PC-3 (cell line): ENCODE data around the gene ARHGEF38. TPM values are rescaled to one million over a fixed set of nuclear protein-coding genes. Genes with fewer than 3 reads are reported as not detected.

Experiments
- ATAC-seq: fragments of 200-7000 bp; cut with Tn5 transposase; 2 replicates; pipeline ENCODE4 v1.9.1; 2020; ENCODE audit warnings: mild to moderate bottlenecking, moderate library complexity
- BruUV-seq: library from RNA; stranded (reverse); fragments of 400-500 nt; replicated peaks from 2 replicates; lab custom pipeline; 2021; lab: Mats Ljungman, UMichigan
- CTCF ChIA-PET: fragments of 300-600 bp; sonication (Branson Sonifier 250); formaldehyde crosslinking; loops from one replicate; lab custom pipeline; 2022; ENCODE audit warnings: antibody characterized with exemption; lab: Charles Lee
- POLR2A ChIA-PET: fragments of 300-600 bp; sonication (Branson Sonifier 250); formaldehyde crosslinking; loops from one replicate; lab custom pipeline; 2022; ENCODE audit warnings: antibody characterized with exemption; ENCODE audit not compliant: unreplicated experiment; lab: Charles Lee
- DNase-seq: peaks from one replicate; pipeline ENCODE4 v3.0.0-alpha.2; 2015
- H2AFZ ChIP-seq: fragments of 300-600 bp; sonication (generic); 2 replicates; pipeline ENCODE4 v1.6.0; 2016; ENCODE audit warnings: antibody characterized with exemption, low read length
- H3F3A ChIP-seq: fragments of 300-600 bp; sonication (generic); one replicate; pipeline ENCODE4 v1.6.0; 2017; ENCODE audit warnings: antibody characterized with exemption, low read length, control low read depth, mild to moderate bottlenecking; ENCODE audit not compliant: unreplicated experiment
- H3K27ac ChIP-seq: fragments of 300-600 bp; sonication (generic); 2 replicates; pipeline ENCODE4 v1.5.1; 2016; ENCODE audit warnings: mild to moderate bottlenecking, low read length
- H3K27me3 ChIP-seq: fragments of 300-600 bp; sonication (generic); 2 replicates; pipeline ENCODE4 v1.6.1; 2016; ENCODE audit warnings: low read length, mixed read lengths
- H3K36me3 ChIP-seq: fragments of 300-600 bp; sonication (generic); 2 replicates; pipeline ENCODE4 v1.6.1; 2016; ENCODE audit warnings: low read depth, mixed run types, low read length, mixed read lengths
- H3K4me1 ChIP-seq: fragments of 300-600 bp; sonication (generic); 2 replicates; pipeline ENCODE4 v1.5.1; 2016; ENCODE audit warnings: low read length; ENCODE audit not compliant: insufficient read depth
- H3K4me2 ChIP-seq: fragments of 300-600 bp; sonication (generic); 2 replicates; pipeline ENCODE4 v1.6.0; 2016; ENCODE audit warnings: low read length
- H3K4me3 ChIP-seq: fragments of 300-600 bp; sonication (generic); 2 replicates; pipeline ENCODE4 v1.5.1; 2016; ENCODE audit warnings: mild to moderate bottlenecking, low read length, mixed read lengths
- H3K79me2 ChIP-seq: fragments of 300-600 bp; sonication (generic); 2 replicates; pipeline ENCODE4 v1.6.1; 2017; ENCODE audit warnings: low read length, mixed read lengths
- H3K9ac ChIP-seq: fragments of 300-600 bp; sonication (generic); 2 replicates; pipeline ENCODE4 v1.6.0; 2016; ENCODE audit warnings: mild to moderate bottlenecking, low read length
- H3K9me2 ChIP-seq: fragments of 300-600 bp; sonication (generic); replicated peaks from 2 replicates; pipeline ENCODE4 v1.6.1; 2016; ENCODE audit warnings: mixed run types, low read length, mixed read lengths
- H3K9me3 ChIP-seq: fragments of 300-600 bp; sonication (generic); 2 replicates; pipeline ENCODE4 v1.6.1; 2016; ENCODE audit warnings: low read length, mixed read lengths
- H4K20me1 ChIP-seq: fragments of 300-600 bp; sonication (generic); 2 replicates; pipeline ENCODE4 v1.6.1; 2016; ENCODE audit warnings: low read length, mixed read lengths
- EZH2 ChIP-seq: fragments of 300-600 bp; sonication (generic); IDR thresholded peaks from one replicate; pipeline ENCODE4 v1.6.1; 2017; ENCODE audit warnings: antibody characterized with exemption, mild to moderate bottlenecking, low read length; ENCODE audit not compliant: unreplicated experiment
- EZH2phosphoT487 ChIP-seq: fragments of 300-600 bp; sonication (generic); IDR thresholded peaks from 2 replicates; pipeline ENCODE4 v1.6.1; 2018; ENCODE audit warnings: mild to moderate bottlenecking, antibody characterized with exemption, low read length, borderline replicate concordance
- intact Hi-C: fragments of 100-400 bp; cut with micrococcal nuclease; formaldehyde crosslinking; loops from 2 replicates; pipeline ENCODE4 v1.9.0; 2023
- total RNA-seq: library from RNA; depleted of rRNA; stranded (reverse); fragments of >200 nt; gene quantifications from 2 replicates; pipeline ENCODE4 v1.2.3, GENCODE V29; 2014
- TF ChIP-seq, protein P1 (sequence below): fragments of 300-600 bp; sonication (generic); conservative IDR thresholded peaks from 2 replicates; pipeline ENCODE4 v1.5.1; 2017; ENCODE audit warnings: antibody characterized with exemption, low read depth, mild to moderate bottlenecking, low read length

Gene ARHGEF38
- total RNA-seq, 1 experiment from 2014 or later: 2.0 TPM

DNA sequence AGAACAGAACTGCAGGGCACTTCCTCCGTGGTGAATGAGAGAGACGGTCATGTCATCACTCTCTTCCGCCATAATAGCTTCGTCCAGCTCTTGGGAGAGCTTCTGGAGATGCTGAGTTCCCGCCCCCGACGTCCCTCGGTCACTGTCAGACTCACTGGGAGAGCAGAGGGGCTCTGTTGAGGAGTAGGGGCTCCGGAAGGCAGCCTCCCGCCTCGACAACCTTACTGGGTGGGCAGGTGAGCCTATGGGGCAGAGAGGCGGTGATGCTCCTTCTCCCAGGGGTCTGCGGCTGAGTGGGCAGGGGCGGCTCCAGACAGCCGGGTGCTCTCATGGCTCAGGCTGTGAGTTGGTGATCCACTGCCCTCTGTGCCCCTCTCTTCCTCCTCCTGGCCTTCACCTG, 25.8 kb upstream of the ARHGEF38 start:
- Histone ChIP-seq H3K27ac (no peak overlapping the region), H3K4me1 (no peaks in the 10 kb centered on the region), H3K9me2 (no peaks in the 10 kb centered on the region), H3K79me2 (no peaks in the 10 kb centered on the region), H3K9me3 (no peaks in the 10 kb centered on the region), H3K36me3 (no peaks in the 10 kb centered on the region), H3K4me3 (no peak overlapping the region), H3K27me3 (no peaks in the 10 kb centered on the region), H2AFZ (no peak overlapping the region), H3K9ac (no peak overlapping the region), H3F3A (no peaks in the 10 kb centered on the region), H3K4me2 (no peak overlapping the region), H4K20me1 (no peaks in the 10 kb centered on the region)
- intact Hi-C loops: loop anchor here (10.0 kb wide), 2 partner anchors 58 to 188 kb away; no protein-coding TSS in a partner anchor
- TF ChIP-seq, protein P1, sequence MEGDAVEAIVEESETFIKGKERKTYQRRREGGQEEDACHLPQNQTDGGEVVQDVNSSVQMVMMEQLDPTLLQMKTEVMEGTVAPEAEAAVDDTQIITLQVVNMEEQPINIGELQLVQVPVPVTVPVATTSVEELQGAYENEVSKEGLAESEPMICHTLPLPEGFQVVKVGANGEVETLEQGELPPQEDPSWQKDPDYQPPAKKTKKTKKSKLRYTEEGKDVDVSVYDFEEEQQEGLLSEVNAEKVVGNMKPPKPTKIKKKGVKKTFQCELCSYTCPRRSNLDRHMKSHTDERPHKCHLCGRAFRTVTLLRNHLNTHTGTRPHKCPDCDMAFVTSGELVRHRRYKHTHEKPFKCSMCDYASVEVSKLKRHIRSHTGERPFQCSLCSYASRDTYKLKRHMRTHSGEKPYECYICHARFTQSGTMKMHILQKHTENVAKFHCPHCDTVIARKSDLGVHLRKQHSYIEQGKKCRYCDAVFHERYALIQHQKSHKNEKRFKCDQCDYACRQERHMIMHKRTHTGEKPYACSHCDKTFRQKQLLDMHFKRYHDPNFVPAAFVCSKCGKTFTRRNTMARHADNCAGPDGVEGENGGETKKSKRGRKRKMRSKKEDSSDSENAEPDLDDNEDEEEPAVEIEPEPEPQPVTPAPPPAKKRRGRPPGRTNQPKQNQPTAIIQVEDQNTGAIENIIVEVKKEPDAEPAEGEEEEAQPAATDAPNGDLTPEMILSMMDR: no peak
- TF ChIP-seq EZH2phosphoT487 (no peak), EZH2 (no peak)
- ATAC-seq (no peak), DNase-seq (no peak)
- ChIA-PET CTCF (no interaction called here), POLR2A (no interaction called here)
- no TSS peak for BruUV-seq

DNA sequence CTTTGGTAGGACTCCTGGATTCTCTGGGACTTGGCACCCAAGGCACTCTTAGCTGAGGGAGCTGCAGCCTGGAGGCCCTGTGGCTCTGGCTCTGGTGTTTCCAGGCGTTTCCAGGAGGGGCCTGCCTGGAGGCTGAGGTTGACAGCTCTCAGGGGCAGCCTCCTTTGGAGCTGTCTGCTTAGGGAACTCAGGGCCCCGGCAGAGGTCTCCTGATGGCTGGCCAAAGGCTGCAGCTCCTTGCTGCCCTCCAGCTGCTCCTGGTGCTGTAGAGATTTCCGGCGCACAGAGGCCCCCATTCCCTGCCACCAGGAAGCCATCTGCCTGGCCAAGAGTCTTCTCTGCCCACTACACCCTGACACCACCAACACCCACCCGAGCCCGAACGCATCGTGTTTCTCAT, 25.3 kb upstream of the ARHGEF38 start:
- intact Hi-C loops: loop anchor here (10.0 kb wide), 2 partner anchors 58 to 188 kb away; no protein-coding TSS in a partner anchor
- POLR2A ChIA-PET: no interaction called here
- no peak overlapping the region for H3K9ac ChIP-seq

DNA sequence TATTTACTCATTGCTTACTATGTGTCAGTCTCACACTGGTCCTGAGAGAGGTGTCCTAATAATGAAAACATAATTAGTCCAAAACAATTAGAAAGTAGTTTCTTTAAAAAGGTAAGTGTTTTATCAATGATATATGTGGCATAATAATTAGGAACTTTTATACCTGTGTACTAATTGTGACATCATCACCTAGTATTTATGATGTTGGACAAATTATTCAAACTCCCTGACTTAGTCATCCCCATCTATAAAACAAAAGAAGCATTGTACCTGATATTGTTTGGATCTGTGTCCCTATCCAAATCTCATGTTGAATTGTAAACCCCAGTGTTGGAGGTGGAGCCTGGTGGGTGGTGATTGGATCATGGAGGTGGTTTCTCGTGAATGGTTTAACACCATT, 15.8 kb upstream of the ARHGEF38 start:
- Histone ChIP-seq H3K27ac (no peak overlapping the region), H3K4me3 (no peak overlapping the region), H3K79me2 (no peaks in the 10 kb centered on the region), H4K20me1 (no peaks in the 10 kb centered on the region), H3K4me2 (no peak overlapping the region), H2AFZ (no peak overlapping the region), H3K9me2 (no peaks in the 10 kb centered on the region), H3K27me3 (no peaks in the 10 kb centered on the region), H3K4me1 (no peaks in the 10 kb centered on the region), H3K9ac (no peak overlapping the region), H3F3A (no peaks in the 10 kb centered on the region), H3K9me3 (no peaks in the 10 kb centered on the region), H3K36me3 (no peaks in the 10 kb centered on the region)
- ChIA-PET POLR2A (no interaction called here), CTCF (no interaction called here)
- TF ChIP-seq EZH2 (no peak), EZH2phosphoT487 (no peak)
- TF ChIP-seq, protein P1: no peak
- intact Hi-C loops: no loop called here
- BruUV-seq: no TSS peak
- ATAC-seq (no peak), DNase-seq (no peak)

More for the DNA sequence above, 25.3 kb upstream of the ARHGEF38 start:
- H3K4me2 ChIP-seq: no peak overlapping the region
- no peaks in the 10 kb centered on the region for H3F3A ChIP-seq
- TF ChIP-seq, protein P1: no peak
- no peak for TF ChIP-seq EZH2phosphoT487
- no peaks in the 10 kb centered on the region for H3K79me2 ChIP-seq
- H3K36me3 ChIP-seq: no peaks in the 10 kb centered on the region
- no peaks in the 10 kb centered on the region for H3K9me3 ChIP-seq
- no peaks in the 10 kb centered on the region for H3K9me2 ChIP-seq
- no TSS peak for BruUV-seq
- no peak for DNase-seq
- H3K4me3 ChIP-seq: no peak overlapping the region
- H4K20me1 ChIP-seq: no peaks in the 10 kb centered on the region
- H3K27ac ChIP-seq: no peak overlapping the region
- H2AFZ ChIP-seq: no peak overlapping the region
- ATAC-seq: no peak
- no peaks in the 10 kb centered on the region for H3K4me1 ChIP-seq
- CTCF ChIA-PET: no interaction called here
- H3K27me3 ChIP-seq: no peaks in the 10 kb centered on the region
